HG02610 (cell line): ENCODE measurements around the gene SORCS3.
A peak's percentile ranks its signal among the peaks of the same experiment; 100 is the strongest.

ENCODE experiments used
- ATAC-seq: cut with Tn5 transposase; IDR thresholded peaks from one replicate; pipeline ENCODE4 v1.9.1; 2021; ENCODE audit warnings: mild to moderate bottlenecking, moderate library complexity; ENCODE audit not compliant: unreplicated experiment

SORCS3 gene

GRCh38 chr10:104988686-104989085 lies 347.6 kb downstream of the SORCS3 start:
- no peak for ATAC-seq

DNA sequence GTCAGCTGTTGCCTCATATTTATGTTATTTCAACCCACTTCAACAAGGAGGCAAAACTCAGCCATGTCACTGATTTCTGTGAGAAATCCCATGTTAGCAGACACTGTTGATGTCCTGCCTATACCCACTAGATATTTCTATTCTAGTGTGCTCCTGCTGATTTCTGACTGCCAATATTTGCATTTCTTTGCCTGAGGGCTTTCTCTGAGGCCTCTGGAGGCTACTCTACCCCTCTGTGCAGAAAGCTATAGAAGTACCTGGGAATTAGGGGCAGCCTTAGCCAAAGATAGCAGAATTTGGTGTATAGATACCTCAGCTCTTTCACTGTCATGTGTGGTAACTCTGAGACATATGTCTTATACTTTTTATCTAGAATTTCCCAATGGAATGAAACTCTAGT lies 348.8 kb downstream of the SORCS3 start:
- no peak for ATAC-seq

- no peak for ATAC-seq
Observed at GRCh38 chr10:104993085-104993484, 352.0 kb downstream of the SORCS3 start.

GRCh38 chr10:105001269-105001668 lies 360.2 kb downstream of the SORCS3 start:
- no peak for ATAC-seq

GRCh38 chr10:105010411-105011121 lies 369.5 kb downstream of the SORCS3 start:
- ATAC-seq: no peak

DNA sequence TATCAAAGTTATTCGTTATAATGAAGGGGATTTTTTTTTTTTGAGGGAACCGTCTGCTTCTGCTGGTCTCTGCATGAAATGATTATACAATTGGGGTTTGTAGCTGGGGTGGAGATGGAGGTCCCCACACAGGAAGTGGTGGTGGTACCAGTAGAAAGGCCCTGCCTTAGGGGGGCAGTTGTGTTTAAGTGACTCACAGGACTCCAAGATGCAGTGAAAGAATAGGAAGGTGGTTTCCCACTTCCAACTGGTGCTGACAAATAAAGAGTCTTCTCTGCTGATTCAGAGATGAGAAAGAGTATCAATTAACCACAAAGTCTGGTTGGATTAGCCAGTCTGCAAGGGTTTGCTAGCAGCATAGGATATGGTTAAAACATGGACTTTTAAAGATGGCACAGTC lies 376.0 kb downstream of the SORCS3 start:
- ATAC-seq: no peak

DNA sequence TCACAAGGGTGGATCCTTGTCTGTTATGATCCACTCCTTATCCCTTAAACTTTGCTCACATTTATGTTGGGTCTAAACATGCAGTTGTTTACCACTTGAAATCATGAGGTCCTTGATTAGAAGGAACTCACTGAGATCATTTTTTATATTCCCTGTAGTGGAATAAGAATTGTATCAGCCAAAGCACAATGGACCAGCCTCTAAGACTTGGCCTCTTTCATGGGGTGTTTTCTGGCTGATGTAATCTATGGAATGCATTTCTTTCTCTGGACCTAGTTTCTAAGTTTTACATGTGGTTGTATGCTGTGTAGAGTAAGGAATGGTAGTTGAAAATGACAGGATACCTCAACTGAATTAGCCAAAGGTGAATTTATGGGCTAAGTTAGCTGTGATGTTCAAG lies 376.6 kb downstream of the SORCS3 start:
- no peak for ATAC-seq

- ATAC-seq: no peak
Observed at GRCh38 chr10:105023211-105024111, 382.4 kb downstream of the SORCS3 start.

DNA sequence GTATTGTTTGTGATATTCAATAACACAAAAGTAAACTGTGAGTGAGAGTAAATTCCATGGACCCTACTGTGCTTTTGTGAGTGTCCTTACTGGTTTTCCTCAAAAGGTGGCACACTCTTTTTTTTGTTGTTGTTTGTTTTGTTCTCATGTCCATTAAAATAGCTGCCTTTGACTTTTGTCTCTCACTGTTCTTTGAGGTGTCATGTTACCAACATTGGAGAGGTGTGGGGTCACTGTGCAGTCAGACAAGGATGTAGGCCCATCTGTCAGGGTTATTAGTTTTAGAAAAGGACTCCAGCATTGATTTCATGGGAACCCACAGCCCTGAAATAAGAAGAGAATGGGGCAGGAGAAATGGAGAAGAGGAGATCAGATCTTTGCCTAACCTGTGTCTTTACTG lies 383.1 kb downstream of the SORCS3 start:
- no peak for ATAC-seq

GRCh38 chr10:105025092-105025491 lies 384.0 kb downstream of the SORCS3 start:
- ATAC-seq: no peak

DNA sequence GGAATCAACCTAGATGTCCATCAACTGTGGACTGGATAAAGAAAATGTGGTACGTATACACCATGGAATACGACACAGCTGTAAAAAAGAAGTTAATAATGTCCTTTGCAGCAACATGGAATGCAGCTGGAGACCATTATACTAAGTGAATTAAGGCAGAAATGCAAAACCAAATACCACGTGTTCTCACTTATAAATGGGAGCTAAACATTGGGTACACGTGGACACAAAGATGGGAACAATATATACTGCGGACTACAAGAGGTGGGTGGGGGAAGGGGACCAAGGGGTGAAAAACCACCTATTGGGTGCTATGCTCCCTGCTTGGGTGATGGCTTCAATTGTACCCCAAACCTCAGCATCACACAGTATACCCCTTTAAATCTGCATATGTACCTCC lies 385.5 kb downstream of the SORCS3 start:
- ATAC-seq: no peak

DNA sequence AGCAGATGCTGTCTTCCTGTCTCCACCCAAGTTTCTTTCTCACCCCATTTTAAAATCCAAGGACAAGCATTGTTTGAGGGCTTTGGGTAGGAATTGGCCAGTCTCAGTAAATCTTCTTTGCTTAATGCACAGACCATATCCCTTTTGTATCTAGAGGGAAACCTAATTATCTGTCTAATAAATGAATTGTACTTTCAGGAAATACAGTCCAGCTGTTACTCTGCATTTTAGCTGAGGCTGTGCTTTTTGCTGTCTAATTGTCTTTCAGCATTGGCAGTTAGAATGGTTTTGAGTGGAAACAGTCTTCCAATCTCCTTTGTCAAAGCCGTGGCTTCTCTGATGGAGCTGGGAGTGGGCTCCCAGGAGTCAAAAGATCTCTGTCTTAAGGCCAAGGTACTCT lies 388.2 kb downstream of the SORCS3 start:
- ATAC-seq: no peak

- ATAC-seq: no peak
Observed at GRCh38 chr10:105037022-105037421, 395.9 kb downstream of the SORCS3 start.

DNA sequence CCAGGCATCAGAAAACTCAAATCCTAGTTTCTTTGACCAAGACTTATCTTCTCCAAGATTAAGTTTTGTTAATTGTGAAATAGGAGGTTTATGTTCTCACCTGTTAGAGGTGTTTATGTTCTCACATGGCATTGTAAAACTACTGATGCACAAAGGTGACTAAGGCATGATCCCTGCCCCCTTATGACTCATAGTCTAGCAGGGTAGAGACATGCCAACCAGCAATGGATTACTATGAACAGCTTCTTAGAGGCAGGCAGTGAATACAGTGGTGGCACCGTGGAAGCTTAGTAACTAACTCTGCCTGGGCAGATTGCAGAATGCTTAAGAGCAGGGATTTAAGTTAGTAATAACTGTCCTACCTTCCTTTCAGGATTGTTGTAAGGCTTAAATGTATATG lies 400.9 kb downstream of the SORCS3 start:
- no peak for ATAC-seq

DNA sequence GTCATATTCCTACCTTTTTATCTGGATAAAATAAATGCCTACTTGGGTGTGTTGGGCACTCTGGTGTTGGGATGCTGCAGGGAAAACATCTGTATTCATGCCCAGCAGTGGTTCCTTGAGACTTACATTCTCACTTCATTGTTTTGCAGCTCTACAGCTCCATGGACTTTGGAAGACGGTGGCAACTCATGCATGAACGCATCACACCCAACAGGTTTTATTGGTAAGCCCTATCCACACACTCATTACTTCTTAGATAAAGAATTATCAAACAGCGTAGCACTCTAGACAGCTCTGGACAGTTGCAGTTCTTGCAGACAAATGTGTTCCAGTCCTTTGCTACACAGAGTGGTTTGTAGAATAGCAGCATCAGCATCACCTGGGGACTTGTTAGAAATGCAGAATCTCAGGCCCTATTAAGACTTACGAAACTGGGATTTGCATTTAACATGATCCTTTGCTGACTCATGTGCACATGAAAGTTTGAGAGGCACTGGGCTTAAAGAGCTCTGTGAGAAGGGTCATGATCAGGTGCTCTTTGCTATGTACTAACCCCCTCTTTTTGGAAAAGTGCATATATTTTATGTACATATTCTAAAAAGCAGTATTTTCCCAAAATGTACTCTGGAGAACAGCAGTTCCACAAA lies 401.9 kb downstream of the SORCS3 start:
- no peak for ATAC-seq

GRCh38 chr10:105044902-105045301 lies 403.8 kb downstream of the SORCS3 start:
- no peak for ATAC-seq

GRCh38 chr10:105056413-105056812 lies 415.3 kb downstream of the SORCS3 start:
- ATAC-seq: no peak

GRCh38 chr10:105062951-105063350 lies 421.9 kb downstream of the SORCS3 start:
- no peak for ATAC-seq

GRCh38 chr10:105063796-105064195 lies 422.7 kb downstream of the SORCS3 start:
- peak; percentile 70 for ATAC-seq

DNA sequence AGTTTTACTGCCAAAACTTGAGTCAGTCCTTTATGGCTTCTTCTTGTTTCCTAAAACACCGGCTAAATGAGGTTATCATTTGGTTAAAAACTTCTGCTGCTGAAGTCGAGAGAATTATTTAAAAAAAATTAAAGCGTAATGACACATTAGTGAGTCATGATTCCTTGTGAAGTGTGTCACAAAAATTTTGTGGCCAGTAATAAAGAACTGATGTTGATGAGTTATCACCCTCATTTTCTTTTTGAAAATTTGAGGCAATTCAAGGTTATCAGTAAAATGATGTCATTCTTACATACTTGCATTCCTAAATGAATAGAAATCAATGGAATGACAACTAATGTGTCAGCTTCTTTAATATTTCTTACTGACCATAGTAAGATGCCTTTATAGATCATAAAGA lies 427.4 kb downstream of the SORCS3 start:
- no peak for ATAC-seq

GRCh38 chr10:105070249-105070648 lies 429.2 kb downstream of the SORCS3 start:
- no peak for ATAC-seq

GRCh38 chr10:105070952-105071351 lies 429.9 kb downstream of the SORCS3 start:
- ATAC-seq: no peak
